ENCODE data around the gene EEF2K.

Gene EEF2K

DNA sequence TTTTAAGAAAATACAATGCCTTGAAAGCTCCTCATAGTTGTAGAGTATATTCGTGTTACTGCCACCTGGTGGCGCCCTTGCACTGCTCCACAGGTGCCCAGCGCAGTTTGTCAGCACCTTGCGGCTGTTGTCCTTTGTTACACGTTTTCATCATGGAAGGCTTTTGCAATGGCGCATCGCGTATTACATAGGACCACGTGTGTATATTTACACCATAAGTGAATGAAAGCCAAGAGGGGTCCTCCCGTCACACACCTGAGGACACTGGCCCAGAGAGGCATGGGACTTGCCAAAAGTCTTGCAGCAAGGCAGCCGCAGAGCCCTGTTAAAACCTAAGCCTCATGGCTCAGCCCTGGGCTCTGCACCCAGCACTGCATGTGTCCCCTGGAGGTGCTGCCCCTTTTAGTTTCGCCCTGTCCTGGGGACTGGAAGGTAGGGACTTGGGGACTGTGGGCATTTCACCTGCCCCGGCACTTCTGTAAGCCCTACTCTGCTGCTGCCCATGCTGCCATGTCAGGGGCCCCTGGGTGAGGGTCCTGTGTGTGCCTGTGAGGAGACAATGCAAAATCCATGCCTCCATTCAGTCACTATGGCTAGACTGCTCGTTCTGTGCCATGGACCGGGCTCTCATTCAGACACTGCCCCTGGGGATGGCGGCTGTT, 115.4 kb downstream of the EEF2K start:
- DNase-seq, result peak; percentile 80

DNA sequence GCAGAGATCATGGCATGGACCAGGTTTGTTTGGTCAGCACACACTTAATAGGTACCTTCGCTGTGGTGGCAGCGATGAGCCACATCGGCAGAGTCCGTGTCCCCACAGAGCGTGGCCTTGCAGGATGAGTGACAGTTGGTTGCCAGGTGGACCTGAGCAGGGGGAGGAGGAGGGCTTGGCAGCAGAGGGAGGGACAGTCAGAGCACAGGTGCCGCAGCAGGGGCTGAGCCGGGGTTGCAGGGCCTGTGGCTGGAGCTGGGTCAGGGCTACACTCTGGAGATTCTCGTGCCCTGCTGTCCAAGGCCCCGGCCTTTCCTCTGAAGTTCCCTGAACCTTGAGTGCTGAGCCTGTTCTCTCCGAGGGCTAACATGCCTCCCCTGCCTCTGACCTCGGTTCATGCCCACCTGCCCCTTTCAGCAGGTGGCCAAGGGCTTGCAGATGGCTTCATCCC, 116.0 kb downstream of the EEF2K start:
- DNase-seq, result no peak

DNA sequence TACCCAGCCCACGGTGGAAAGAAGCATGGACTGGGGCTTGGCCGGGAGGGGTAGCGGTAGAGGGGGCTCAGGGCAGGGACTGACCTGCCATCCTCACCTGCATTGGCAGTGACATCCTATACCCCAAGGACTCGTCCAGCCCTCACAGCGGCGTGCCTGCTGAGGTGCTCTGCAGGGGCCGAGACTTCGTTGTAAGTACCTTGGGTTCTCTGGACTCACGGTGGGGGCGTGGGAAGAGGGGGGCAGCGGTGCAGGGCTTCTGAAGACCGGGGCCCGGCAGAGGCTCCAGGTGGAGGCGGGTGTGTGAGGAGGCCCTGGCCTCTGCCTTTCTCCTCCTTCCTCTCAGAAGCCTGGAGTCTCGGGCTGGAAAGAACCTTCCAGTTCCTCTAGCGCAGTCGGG, 116.7 kb downstream of the EEF2K start:
- DNase-seq, result peak; percentile 49

DNA sequence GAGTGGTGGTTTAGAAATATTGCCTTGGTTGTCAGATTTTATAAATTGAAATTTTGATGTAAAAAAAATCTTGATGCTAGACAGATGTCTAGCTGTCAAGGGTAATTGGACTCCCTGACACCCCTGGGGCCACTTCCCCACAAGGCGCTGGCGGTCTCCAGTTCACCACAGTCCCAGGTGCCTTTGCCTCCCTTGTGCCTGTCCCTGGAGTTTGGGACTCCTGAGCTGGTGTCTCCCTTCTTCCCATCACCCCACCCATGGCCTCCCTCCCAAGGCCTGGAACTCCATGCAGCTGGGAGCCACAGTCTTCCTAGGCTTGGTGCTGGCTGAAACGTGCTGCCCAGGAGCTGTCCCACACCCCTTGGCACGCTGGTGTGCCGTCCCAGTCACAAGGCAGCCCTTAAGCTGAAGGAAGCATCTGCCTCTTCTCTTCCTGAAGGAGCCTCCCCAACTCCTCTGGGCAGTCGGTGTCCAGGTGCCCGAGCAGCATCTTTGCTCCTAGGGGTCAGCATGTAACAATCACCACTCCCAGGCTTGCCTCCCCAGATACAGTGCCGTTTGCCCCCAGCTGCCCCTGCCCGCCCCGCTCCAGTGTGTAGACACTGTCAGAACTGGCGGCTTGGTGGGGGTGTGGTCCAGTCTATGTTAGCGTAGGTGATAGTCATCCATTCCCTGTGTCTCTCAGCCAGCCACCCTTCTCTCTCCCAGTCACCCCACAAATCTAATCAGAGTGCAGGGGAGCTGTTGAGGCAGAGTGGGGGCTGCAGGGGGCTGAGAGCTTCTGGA, 117.3 kb downstream of the EEF2K start:
- DNase-seq, result peak; percentile 50

DNA sequence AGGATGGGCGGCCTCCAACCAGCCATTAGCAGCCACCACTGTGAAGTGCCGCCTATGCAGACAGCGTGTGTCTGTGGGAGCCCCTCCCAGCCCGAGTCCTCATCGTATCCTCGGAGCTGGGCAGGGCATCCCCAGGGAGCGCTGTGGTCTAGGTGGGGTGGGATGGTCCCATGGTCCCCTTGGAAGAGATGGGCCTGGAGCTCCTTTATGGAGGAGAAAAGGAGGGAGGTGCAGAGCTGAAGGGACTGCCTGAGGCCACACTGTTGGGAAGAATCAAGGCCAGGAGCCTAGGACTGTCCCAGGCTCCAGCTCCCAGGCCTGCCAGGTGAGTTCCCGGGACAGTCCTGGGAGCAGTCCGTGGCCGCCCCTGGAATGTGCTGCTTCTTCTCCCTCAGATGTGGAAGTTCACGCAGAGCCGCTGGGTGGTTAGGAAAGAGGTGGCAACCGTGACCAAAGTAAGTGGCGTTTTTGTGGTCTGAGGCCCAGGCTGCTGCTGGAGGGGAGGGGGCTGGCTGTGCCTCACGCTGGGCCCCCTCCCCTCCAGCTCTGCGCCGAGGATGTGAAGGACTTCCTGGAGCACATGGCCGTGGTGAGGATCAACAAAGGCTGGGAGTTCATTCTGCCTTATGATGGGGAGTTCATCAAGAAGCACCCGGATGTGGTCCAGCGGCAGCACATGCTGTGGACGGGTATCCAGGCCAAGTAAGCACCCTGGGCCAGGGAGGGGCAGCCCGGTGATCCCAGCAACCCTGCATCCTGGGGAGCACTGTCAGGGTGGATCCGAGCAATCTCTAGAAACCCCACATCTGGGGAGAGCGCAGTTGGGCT, 118.1 kb downstream of the EEF2K start:
- DNase-seq, result peak; percentile 54

DNA sequence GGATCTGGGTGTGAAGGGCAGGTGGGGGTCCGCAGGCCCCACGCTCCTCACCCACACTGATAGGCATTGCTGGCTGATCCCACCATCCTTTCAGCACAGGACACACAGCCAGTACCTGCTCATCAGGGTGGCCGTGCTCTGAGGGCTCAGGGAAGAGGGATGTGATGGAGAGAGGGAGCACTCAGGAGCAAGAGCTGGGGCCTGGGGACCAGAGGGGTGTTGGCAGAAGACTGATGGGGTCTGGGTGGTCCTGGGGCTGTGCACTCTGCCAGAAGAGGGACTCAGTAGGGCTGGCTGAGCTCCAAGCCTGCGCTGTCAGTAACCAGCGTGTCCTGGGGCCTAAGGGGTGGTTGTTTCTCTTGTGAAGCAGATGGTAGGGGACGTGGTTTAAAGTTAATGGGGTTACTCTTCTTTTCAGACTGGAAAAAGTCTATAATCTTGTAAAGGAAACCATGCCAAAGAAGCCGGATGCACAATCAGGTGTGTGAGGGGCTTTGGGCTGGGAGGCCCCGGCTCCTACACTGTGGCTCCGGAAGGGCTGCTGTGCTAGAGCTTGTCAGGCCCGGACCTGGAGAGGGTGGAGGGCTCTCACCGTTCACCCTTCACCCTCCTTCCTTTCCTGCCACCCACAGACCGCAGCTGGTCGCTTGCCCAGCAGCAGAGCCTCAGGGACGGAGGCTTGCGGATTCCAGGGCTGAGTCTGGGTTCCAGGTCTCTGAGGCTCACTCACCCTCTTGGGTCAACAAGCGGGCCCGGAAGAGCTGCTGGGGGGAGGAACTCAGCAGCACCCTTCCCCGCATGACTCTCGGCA, 118.9 kb downstream of the EEF2K start:
- DNase-seq, result peak; percentile 51

DNA sequence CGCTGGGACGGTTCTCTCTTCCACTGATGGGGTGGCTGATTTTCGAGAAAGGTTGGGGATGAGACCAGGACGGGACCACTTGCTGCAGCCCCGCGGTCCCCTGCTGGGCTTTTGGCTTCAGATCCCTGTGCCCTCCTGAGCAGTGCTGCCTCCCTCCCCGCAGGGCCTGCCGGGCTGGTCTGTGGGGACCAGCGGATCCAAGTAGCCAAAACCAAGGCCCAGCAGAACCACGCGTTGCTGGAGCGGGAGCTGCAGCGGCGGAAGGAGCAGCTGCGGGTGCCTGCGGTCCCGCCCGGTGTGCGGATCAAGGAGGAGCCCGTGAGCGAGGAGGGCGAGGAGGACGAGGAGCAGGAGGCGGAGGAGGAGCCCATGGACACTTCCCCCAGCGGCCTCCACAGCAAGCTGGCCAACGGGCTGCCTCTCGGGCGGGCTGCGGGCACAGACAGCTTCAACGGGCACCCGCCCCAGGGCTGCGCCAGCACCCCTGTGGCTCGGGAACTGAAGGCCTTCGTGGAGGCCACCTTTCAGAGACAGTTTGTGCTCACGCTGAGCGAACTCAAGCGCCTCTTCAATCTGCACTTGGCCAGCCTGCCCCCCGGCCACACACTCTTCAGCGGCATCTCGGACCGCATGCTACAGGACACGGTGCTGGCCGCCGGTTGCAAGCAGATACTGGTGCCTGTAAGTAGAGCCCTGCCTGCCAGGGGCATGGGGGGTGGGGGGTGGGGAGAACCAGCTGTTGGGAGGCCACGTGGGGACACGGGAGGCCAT, 119.7 kb downstream of the EEF2K start:
- DNase-seq, result peak; percentile 48

DNA sequence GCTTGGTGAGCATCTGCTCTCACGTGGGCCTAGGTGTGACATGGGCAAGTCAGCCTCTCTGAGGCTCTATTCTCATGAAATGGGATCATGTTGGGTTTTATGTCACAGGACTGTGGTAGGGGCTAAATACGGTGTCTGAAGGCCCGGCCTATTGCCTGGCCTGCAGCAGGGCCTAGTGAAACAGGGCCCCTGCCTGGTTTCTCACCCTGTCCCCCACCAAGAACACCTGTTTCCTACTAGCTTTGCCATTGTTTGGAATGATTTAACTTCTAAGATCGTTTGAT, 120.2 kb downstream of the EEF2K start:
- DNase-seq, result peak; percentile 37

DNA sequence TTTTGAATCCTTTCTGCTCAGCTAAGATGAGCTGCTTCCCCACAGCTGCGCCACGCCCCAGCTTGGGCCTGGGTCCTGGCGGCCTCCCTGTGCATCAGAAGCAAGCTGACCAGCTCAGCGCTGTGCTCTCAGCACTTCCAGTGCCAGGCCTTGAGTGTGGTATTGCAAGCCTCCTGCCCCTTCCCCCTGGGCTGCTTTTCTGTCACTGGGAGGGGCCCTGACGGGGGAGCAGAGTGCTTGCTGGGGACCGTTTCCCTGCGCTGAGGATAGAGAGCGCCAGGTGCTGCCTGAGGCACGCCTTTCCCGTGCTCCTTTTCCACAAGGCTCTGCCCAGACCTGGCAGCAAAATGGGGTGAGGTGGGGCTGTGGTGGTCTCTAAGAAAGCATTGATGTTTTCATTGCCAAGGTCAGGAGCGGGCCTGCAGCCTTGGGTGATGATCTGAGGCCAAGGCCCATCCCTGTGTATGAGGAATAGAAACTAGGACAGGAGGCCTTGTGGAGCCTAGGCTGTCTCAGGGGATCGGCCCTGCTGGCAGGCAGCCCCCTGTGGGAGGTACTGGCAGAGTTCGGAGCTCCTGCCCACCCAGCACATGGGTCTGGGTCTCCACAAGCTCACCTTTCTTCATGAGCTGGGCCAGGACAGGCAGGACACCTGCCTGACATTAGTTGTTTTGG, 120.8 kb downstream of the EEF2K start:
- peak; percentile 50 for DNase-seq

DNA sequence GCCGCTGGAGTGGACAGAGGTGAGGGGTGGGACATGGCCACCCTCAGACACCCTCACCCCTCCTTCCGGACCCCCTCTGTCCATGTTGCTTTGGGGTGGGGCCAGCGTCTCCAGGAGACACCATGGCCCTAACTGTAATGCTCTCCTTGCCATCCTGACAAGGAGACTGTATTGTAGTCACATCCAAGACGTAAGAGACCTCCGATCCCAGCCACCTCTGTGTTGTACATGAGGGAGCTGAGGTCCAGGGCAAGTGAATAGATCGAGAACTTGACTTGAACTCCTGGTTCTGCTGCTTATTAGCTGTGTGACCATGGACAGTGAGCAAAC, 121.3 kb downstream of the EEF2K start:
- no peak for DNase-seq

DNA sequence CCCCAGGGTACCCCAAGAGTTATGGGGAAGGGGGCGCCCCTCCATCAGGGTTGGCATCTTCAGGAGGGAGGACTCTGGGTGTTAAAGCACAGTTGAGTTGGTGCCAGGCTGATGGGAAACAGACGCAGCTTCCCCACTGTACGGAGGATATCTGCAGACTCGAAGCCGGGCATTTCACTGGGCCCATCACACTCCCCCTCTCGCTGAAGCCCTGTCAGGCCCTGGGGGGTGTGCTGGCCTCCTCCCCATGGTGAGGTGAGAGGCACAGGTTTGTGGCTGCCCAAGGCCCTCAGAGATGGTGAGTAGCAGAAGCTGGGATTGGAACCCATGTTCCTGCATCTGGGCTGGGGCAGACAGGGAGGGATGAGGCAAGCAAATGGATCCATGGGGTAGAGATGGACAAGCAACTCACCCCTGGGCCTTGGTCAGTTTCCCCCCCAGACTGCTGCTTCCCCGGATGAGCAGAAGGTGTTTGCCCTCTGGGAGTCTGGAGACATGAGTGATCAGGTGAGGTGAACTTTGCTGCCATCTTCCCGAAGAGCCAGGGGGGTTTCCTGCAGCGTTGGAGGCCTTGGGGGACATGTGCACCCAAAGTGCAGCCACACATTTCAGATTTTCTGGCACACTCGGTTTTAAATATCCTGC, 122.1 kb downstream of the EEF2K start:
- peak; percentile 40 for DNase-seq

DNA sequence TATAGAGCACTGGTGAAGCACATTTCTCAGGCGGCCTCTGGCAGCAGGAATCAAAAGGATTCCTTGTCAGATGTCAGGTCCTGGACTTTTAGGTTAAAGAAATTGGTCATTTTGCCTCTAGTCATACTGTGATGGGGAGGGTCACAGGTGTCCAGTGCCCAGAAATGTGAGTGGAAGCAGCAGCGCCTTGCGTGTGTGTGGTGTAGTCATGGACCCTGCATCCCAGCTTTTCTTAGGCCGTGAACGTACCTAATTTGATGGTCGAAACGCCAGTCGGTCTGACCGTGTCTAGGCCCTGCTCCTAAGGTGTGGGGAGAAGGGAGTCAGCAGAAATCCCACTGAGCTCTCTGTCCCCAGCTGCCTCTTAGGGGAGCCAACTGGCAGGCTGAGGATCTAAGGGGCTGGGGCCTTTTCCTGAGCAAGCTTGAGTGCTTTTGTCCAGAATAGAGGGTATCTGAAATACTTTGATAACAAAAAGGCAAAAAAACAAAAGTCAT, 123.2 kb downstream of the EEF2K start:
- no peak for DNase-seq

DNA sequence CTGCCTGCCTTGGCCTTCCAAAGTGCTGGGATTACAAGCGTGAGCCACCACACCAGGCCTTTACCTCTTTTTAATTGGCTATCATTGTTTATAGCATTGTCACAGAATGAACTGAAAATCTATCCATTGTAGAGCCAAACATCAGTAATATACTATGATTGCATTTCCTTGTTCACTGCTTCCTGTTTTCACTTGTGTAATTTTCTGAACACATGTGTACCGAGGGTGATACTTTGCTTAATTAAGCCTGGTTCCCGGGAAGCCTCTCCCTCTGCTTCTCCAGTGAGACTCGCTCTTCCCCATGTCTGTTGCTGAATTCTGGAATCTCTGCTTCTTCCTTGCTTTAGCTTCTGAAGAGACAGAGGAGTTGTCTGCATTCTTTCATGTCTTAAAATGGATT, 124.2 kb downstream of the EEF2K start:
- no peak for DNase-seq

DNA sequence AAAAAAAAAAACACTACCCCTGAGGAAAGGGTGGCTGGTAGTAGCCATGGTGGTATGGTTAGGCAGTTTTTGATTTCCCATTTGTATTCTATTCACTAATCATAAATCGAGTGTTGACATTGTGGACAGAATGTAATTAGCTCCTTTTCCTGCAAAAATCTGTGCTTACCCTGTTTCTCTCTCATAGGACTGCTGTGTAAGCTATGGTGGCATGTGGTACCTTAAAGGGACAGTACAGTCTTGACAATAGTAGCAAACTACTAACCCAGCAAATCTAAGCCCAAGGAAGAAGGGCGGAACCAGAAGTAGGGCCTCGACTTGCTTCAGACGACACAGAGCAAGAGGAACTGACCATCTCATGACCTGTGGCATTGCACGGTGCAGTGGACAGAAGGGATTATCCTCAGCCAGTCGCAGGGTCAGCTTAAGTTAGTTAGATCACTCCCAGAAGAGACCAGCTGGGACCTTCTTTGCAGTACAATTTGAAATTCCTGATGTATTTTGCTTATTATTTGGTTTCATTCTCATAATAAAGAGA, 127.4 kb downstream of the EEF2K start:
- no peak for DNase-seq

DNA sequence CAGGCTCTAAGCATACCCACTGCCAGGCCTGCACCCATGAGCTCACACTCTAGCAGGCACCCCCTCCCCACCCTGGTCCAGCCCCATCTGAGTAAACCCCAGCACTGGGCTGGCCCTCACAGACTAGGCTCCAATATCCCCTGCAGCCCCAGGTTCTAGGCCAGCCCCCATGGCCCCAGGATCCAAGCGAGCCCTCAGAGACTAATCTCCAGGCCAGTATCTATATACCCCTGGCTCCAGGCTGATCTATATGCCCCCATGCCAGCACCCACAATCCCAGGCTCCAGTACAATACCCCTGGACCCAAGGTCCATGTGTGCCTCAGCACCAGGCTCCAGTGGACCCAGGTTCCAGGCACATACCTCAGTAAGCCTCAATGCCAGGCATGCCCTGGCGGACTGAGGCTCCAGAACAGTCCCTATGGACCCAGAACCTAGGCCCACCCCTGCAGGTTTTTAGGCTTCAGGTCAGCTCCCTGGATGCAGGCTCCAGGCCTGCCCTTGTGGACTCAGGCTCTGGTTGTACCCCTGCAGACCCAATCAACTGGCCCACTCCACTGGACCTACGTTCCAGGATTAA, 129.7 kb downstream of the EEF2K start:
- no peak for DNase-seq

DNA sequence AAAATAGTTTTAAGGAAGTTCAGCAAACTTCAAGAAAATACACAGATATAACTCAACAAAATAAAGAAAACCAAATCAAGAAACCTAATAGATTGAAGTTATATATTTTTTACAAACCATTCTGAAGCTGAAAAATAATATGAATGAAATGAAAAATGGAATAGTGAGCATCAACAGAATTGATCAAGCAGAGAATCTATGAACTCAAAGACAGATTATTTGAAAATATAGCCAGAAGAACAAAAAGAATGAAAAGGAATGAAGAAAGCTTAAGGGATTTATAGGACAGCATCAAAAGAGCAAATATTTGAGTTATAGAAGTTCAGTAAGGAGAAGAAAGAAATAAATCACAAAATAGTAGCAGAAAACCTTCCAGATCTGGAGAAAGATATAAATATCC, 130.5 kb downstream of the EEF2K start:
- DNase-seq, result no peak

DNA sequence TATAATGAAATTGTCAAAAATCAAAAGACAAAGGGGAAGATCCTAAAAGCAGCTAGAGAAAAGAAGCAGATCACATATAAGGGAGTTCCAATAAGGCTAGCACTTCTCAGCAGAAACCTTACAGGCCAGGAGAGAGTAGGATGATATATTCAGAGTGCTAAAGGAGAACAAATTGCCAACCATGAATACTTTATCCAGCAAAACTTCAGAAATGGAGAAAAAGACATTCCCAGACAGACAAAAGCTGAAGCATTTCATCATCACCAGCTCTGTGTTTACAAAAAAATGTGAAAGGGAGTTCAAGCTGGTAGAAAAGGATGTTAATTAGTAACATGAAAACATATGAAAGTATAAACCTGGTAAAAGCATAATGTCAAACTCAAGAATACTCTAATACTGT, 131.0 kb downstream of the EEF2K start:
- DNase-seq, result no peak

DNA sequence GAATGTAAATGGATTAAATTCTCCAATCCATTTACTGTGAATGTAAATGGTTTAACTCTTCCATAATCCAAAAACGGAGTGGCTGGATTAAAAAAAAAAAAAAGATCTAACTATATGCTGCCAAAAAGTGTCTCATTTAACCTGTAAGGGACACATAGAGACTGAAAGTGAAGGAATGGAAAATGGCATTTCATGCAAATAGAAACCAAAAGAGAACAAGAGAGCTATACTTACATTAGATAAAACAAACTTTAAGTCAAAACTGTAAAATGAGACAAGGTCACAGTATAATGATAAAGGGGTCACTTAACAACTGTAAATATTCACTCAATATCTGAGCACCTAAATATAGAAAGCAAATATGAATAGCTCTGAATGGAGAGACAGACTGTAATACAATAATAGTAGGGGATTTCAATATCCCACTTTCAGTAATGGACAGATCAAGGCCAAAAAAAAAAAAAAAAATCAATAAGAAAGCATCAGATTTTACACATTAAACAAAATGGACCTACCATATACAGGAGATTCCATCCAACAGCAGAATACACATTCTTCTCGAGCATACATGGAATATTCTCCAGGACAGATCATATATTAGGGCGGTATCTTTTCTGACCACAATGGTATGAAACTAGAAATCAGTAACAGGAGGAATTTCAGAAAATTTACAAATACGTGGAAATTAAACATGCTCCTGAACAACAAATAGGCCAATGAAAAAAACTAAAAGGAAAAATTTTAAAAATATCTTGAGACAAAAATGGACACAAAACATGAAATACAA, 132.0 kb downstream of the EEF2K start:
- no peak for DNase-seq
